Parathyroid adenoma (tissue), 2 donors: ENCODE results near the gene UCN.

Experiments used
- H2AFZ ChIP-seq: fragments of 300-600 bp; sonication (generic); one replicate; pipeline ENCODE4 v1.7.0; 2017; ENCODE audit warnings: antibody characterized with exemption, mild to moderate bottlenecking
- H3K27ac ChIP-seq: fragments of 300-600 bp; sonication (generic); one replicate; pipeline ENCODE4 v1.7.0; 2017
- H3K27me3 ChIP-seq: fragments of 300-600 bp; sonication (generic); one replicate; pipeline ENCODE4 v1.7.0; 2017; ENCODE audit warnings: low read length; ENCODE audit not compliant: control insufficient read depth, insufficient read depth
- H3K36me3 ChIP-seq: fragments of 300-600 bp; sonication (generic); one replicate; pipeline ENCODE4 v1.7.0; 2017; ENCODE audit warnings: low read length; ENCODE audit not compliant: control insufficient read depth, insufficient read depth
- H3K4me1 ChIP-seq: fragments of 300-600 bp; sonication (generic); one replicate; pipeline ENCODE4 v1.7.0; 2017; ENCODE audit warnings: control low read depth
- H3K4me2 ChIP-seq: fragments of 300-600 bp; sonication (generic); one replicate; pipeline ENCODE4 v1.7.0; 2017; ENCODE audit warnings: low read length
- H3K4me3 ChIP-seq: fragments of 300-600 bp; sonication (generic); one replicate; pipeline ENCODE4 v1.7.0; 2017; ENCODE audit warnings: low read depth, low read length
- H3K79me2 ChIP-seq: fragments of 300-600 bp; sonication (generic); one replicate; pipeline ENCODE4 v1.7.0; 2017; ENCODE audit warnings: control low read depth
- H3K9ac ChIP-seq: fragments of 300-600 bp; sonication (generic); one replicate; pipeline ENCODE4 v1.7.0; 2017; ENCODE audit warnings: mild to moderate bottlenecking
- H3K9me3 ChIP-seq: fragments of 300-600 bp; sonication (generic); one replicate; pipeline ENCODE4 v1.7.0; 2017; ENCODE audit warnings: low read length; ENCODE audit not compliant: control insufficient read depth
- CTCF ChIP-seq: fragments of 300-600 bp; sonication (generic); IDR thresholded peaks from one replicate; pipeline ENCODE4 v1.7.0; 2017; ENCODE audit warnings: antibody characterized with exemption, mild to moderate bottlenecking
- donor health status: primary hyperparathyroidism.

UCN gene

DNA sequence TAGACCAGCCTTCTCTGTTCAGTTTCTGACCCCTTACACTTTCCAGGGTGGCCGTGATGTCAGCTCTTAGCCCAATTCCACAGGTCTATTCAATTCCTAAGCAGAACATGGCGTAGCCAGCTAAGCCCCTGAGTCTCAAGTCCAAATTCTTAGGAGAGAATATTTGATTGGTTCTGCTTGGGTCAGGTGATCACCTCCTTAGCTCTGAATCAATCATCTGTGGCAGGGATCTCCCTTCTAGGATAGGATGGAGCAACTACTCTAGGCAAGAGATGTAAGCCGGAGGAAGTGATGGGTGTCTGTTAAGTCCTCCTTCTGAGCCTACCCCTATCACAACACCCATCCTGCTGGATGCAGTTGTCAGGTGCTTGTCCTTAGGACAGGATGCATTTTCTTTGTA lies 11.1 kb downstream of the UCN start:
- H3K4me2 ChIP-seq, result no peak overlapping the region
- H3K79me2 ChIP-seq, result no peaks in the 10 kb centered on the region
- H3K9ac ChIP-seq, result no peak overlapping the region
- H3K4me3 ChIP-seq, result no peak overlapping the region
- no peak overlapping the region for H2AFZ ChIP-seq
- TF ChIP-seq CTCF, result no peak
- no peaks in the 10 kb centered on the region for H3K27me3 ChIP-seq
- no peaks in the 10 kb centered on the region for H3K9me3 ChIP-seq
- no peak overlapping the region for H3K27ac ChIP-seq
- H3K4me1 ChIP-seq, result peaks cover 10% of the 10 kb centered on the region
- no peaks in the 10 kb centered on the region for H3K36me3 ChIP-seq

- Histone ChIP-seq H3K79me2 (no peaks in the 10 kb centered on the region), H3K36me3 (no peaks in the 10 kb centered on the region), H3K4me1 (peaks cover 10% of the 10 kb centered on the region), H2AFZ (no peak overlapping the region), H3K27ac (no peak overlapping the region), H3K9ac (no peak overlapping the region), H3K27me3 (no peaks in the 10 kb centered on the region), H3K9me3 (no peaks in the 10 kb centered on the region), H3K4me2 (no peak overlapping the region), H3K4me3 (no peak overlapping the region)
- no peak for TF ChIP-seq CTCF
These were observed 11.8 kb downstream of the UCN start for GRCh38 chr2:27296481-27296880.

DNA sequence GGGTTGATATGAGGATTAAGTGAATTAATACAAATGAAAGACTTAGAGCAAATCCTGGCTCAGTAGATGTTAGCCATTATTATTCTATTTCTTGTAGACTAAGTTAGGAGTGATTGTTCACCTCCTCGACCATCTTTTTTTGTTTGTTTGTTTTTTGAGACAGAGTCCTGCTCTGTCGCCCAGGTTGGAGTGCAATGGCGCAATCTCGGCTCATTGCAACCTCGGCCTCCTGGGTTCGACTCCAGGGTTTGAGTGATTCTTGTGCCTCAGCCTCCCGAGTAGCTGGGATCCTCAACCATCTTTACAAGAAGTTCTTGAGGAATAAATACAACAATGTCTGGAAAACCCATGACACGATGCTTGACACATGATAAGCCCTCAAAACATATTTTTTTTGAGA lies 13.3 kb downstream of the UCN start:
- Histone ChIP-seq H3K9ac (no peak overlapping the region), H2AFZ (no peak overlapping the region), H3K27me3 (no peaks in the 10 kb centered on the region), H3K4me1 (peaks cover 10% of the 10 kb centered on the region), H3K27ac (no peak overlapping the region), H3K36me3 (no peaks in the 10 kb centered on the region), H3K4me3 (no peak overlapping the region), H3K79me2 (no peaks in the 10 kb centered on the region), H3K9me3 (no peaks in the 10 kb centered on the region), H3K4me2 (no peak overlapping the region)
- no peak for TF ChIP-seq CTCF

DNA sequence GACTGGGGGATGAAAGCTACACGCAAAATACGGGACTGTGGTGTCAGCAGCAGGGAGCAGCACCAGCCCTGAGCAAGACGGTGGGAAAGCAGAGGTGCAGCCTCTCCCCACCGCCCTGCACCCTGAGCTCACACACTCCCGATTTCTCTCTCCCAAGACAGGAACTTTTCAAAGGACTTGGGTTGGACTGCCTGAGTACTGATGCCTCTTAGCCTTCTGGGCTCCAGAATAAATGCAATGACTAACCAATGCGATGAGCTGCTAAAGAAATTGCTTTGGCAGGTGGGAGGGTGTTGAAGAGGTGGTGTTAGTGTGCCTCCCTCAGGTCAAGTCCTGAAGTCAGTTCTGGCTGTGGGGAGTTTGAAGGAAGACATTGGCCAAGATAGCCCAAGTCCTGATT lies 16.4 kb downstream of the UCN start:
- TF ChIP-seq CTCF, result no peak
- H2AFZ ChIP-seq, result no peak overlapping the region
- no peaks in the 10 kb centered on the region for H3K9me3 ChIP-seq
- H3K4me1 ChIP-seq, result peaks cover 10% of the 10 kb centered on the region
- no peak overlapping the region for H3K4me2 ChIP-seq
- no peaks in the 10 kb centered on the region for H3K27me3 ChIP-seq
- no peak overlapping the region for H3K27ac ChIP-seq
- no peaks in the 10 kb centered on the region for H3K36me3 ChIP-seq
- H3K9ac ChIP-seq, result no peak overlapping the region
- H3K79me2 ChIP-seq, result no peaks in the 10 kb centered on the region
- no peak overlapping the region for H3K4me3 ChIP-seq

DNA sequence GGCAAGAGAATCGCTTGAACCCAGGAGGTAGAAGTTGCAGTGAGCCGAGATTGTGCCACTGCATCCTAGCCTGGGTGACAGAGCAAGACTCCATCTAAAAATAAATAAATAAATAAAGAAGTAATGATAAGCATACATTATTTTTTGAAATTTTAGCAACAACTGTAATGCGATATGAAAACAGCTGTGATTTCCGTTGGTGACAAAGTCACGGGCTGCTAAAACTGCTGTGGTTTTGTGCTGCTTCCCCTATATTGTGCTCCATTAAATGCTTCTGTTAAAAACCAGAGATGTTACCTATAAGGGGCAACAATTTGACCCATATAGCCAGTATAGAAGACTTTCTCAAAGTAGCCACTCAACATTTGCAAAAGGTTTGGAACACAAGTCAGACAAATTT lies 17.7 kb downstream of the UCN start:
- Histone ChIP-seq H3K27me3 (no peaks in the 10 kb centered on the region), H3K79me2 (no peaks in the 10 kb centered on the region), H3K4me3 (no peak overlapping the region), H3K9me3 (no peaks in the 10 kb centered on the region), H3K4me2 (no peak overlapping the region), H3K4me1 (peaks cover 10% of the 10 kb centered on the region), H3K36me3 (no peaks in the 10 kb centered on the region), H2AFZ (no peak overlapping the region), H3K9ac (no peak overlapping the region), H3K27ac (no peak overlapping the region)
- no peak for TF ChIP-seq CTCF
